ENCODE results near the gene DOHH.

GRCh38 chr19:3492919-3493318 lies 7.6 kb downstream of the DOHH start:
- no peak for TF ChIP-seq EZH2 (IDR thresholded peaks at IDR 0.05; ENCODE audit: borderline replicate concordance, low read depth, low read length, severe bottlenecking)
- TF ChIP-seq CTCF (IDR thresholded peaks at IDR 0.05; ENCODE audit: extremely low read depth in 1 of 2, insufficient read depth in 1 of 2, low read depth in 1 of 2, low read length in 2 of 2), result no peak
- no peak for TF ChIP-seq POLR2A (IDR thresholded peaks at IDR 0.05; ENCODE audit: low read depth, low read length)
- TF ChIP-seq MYC (IDR thresholded peaks at IDR 0.05; ENCODE audit: low read depth, low read length), result no peak
- no peak for TF ChIP-seq POLR2AphosphoS5 (IDR thresholded peaks at IDR 0.05; ENCODE audit: insufficient read depth, low read depth, low read length)
- TF ChIP-seq MAX (IDR thresholded peaks at IDR 0.05; ENCODE audit: insufficient read depth, insufficient read length), result no peak
- no peak for TF ChIP-seq FOS (IDR thresholded peaks at IDR 0.05; ENCODE audit: borderline replicate concordance, insufficient read depth, low read length)
- TF ChIP-seq GATA2 (IDR thresholded peaks at IDR 0.05; ENCODE audit: insufficient read depth, insufficient read length, low read depth, low read length), result no peak
- no peak for TF ChIP-seq JUN (IDR thresholded peaks at IDR 0.05; ENCODE audit: borderline replicate concordance, insufficient read depth, insufficient read length, low read depth)

Data from endothelial cell of umbilical vein (primary cell).